H1 (cell line): ENCODE data around the gene GATA5. TPM values are rescaled to one million over a fixed set of nuclear protein-coding genes. Genes with fewer than 3 reads are reported as not detected.

Source experiments
- CTCF ChIA-PET: fragments of 300-600 bp; sonication (Branson Sonifier 250); formaldehyde crosslinking; loops from one replicate; lab custom pipeline; 2021; ENCODE audit not compliant: partially characterized antibody; lab: Charles Lee
- POLR2A ChIA-PET: fragments of 300-600 bp; sonication (Branson Sonifier 250); formaldehyde crosslinking; loops from one replicate; lab custom pipeline; 2021; ENCODE audit warnings: inconsistent platforms; ENCODE audit not compliant: partially characterized antibody; lab: Charles Lee
- DNase-seq, 2 experiments: peaks; one replicate each; pipeline versions ENCODE4 v3.0.0 to v3.0.0-alpha.2; 2010 to 2022; ENCODE audit warnings: low spot score in 2 of 2, low read depth in 1 of 2, mixed read lengths in 1 of 2
- FAIRE-seq: peaks from 2 replicates; lab custom pipeline; 2011; peaks lifted over from hg19 to GRCh38; lab: Jason Lieb, UNC
- H2AFZ ChIP-seq: 2 replicates; pipeline ENCODE4 v1.8.1; 2012; ENCODE audit warnings: low read length, inconsistent platforms
- H2AK5ac ChIP-seq: 2 replicates; pipeline ENCODE4 v1.6.1; 2013; ENCODE audit warnings: low read depth, low read length
- H2BK120ac ChIP-seq: replicated peaks from 2 replicates; pipeline ENCODE3; 2013; ENCODE audit warnings: low read depth, low read length, inconsistent platforms
- H2BK12ac ChIP-seq: 2 replicates; pipeline ENCODE4 v1.6.1; 2013; ENCODE audit warnings: low read depth, low read length
- H2BK15ac ChIP-seq: 2 replicates; pipeline ENCODE4 v1.6.1; 2013; ENCODE audit warnings: low read length
- H2BK20ac ChIP-seq: 2 replicates; pipeline ENCODE4 v1.6.1; 2013; ENCODE audit warnings: low read length
- H2BK5ac ChIP-seq: 2 replicates; pipeline ENCODE4 v1.6.1; 2013; ENCODE audit warnings: low read depth, low read length
- H3K14ac ChIP-seq: 2 replicates; pipeline ENCODE4 v1.6.1; 2013; ENCODE audit warnings: inconsistent platforms; ENCODE audit not compliant: insufficient read length
- H3K18ac ChIP-seq: 2 replicates; pipeline ENCODE4 v1.6.1; 2013; ENCODE audit warnings: low read length; ENCODE audit errors: extremely low read depth
- H3K23ac ChIP-seq: 2 replicates; pipeline ENCODE4 v1.6.1; 2013; ENCODE audit warnings: inconsistent platforms; ENCODE audit not compliant: insufficient read length
- H3K23me2 ChIP-seq: 2 replicates; pipeline ENCODE4 v1.6.1; 2013; ENCODE audit warnings: low read depth, low read length
- H3K27ac ChIP-seq: 2 replicates; pipeline ENCODE4 v1.6.1; 2011; ENCODE audit warnings: low read depth, low read length, inconsistent platforms
- H3K27me3 ChIP-seq, 4 experiments: replicated peaks in 1 of 4; 1 replicate in 1 of 4; 2 replicates in 3 of 4; pipeline versions ENCODE4 v1.6.1 to v1.8.1; 2011 to 2013; ENCODE audit warnings: low read length in 3 of 4, mild to moderate bottlenecking in 3 of 4, inconsistent platforms in 2 of 4, mixed read lengths in 2 of 4, moderate library complexity in 1 of 4; ENCODE audit not compliant: control insufficient read depth in 3 of 4, insufficient read depth in 3 of 4; ENCODE audit errors: extremely low read depth in 1 of 4
- H3K36me3 ChIP-seq, 4 experiments: 2 replicates each; pipeline versions ENCODE4 v1.6.1 to v1.8.1; 2011 to 2013; ENCODE audit warnings: mild to moderate bottlenecking in 4 of 4, low read length in 3 of 4, moderate library complexity in 2 of 4, control low read depth in 1 of 4, inconsistent platforms in 1 of 4; ENCODE audit not compliant: insufficient read depth in 4 of 4, control insufficient read depth in 2 of 4
- H3K4ac ChIP-seq: replicated peaks from 2 replicates; pipeline ENCODE3; 2013; ENCODE audit warnings: low read length, low read depth, mixed read lengths, inconsistent platforms; ENCODE audit not compliant: insufficient read length
- H3K4me1 ChIP-seq, 4 experiments: replicated peaks in 1 of 4; 1 replicate in 1 of 4; 2 replicates in 3 of 4; pipeline versions ENCODE4 v1.6.1 to v1.8.1; 2011 to 2013; ENCODE audit warnings: low read length in 3 of 4, inconsistent platforms in 2 of 4, mixed read lengths in 1 of 4; ENCODE audit not compliant: insufficient read depth in 4 of 4, control insufficient read depth in 3 of 4
- H3K4me2 ChIP-seq, 2 experiments: 2 replicates each; pipeline versions ENCODE4 v1.6.1 to v1.8.1; 2011 to 2013; ENCODE audit warnings: low read depth in 2 of 2, low read length in 2 of 2, control low read depth in 1 of 2, inconsistent platforms in 1 of 2, mild to moderate bottlenecking in 1 of 2; ENCODE audit not compliant: insufficient read depth in 1 of 2
- H3K4me3 ChIP-seq, 4 experiments: fragments of 200-600, 300-600 bp in 1 of 4; sonication (generic), shearing (Covaris generic), sonication (Bioruptor Twin) in 1 of 4; 2 replicates each; pipeline versions ENCODE4 v1.5.1 to v1.8.1; 2011 to 2016; ENCODE audit warnings: low read length in 4 of 4, low read depth in 3 of 4, control low read depth in 2 of 4, inconsistent platforms in 2 of 4, mild to moderate bottlenecking in 2 of 4, mixed read lengths in 1 of 4, moderate library complexity in 1 of 4; ENCODE audit not compliant: insufficient read depth in 2 of 4; ENCODE audit errors: extremely low read depth in 1 of 4
- H3K56ac ChIP-seq: replicated peaks from 2 replicates; pipeline ENCODE3; 2013; ENCODE audit warnings: low read depth, mild to moderate bottlenecking, mixed read lengths, low read length, inconsistent platforms; ENCODE audit not compliant: insufficient read length
- H3K79me1 ChIP-seq: 2 replicates; pipeline ENCODE4 v1.6.1; 2013; ENCODE audit warnings: low read depth, low read length, control low read depth
- H3K79me2 ChIP-seq, 2 experiments: 2 replicates each; pipeline versions ENCODE4 v1.6.1 to v1.8.1; 2012 to 2013; ENCODE audit warnings: low read length in 2 of 2, mild to moderate bottlenecking in 2 of 2, inconsistent platforms in 1 of 2; ENCODE audit not compliant: insufficient read depth in 2 of 2, control insufficient read depth in 1 of 2
- H3K9ac ChIP-seq, 4 experiments: replicated peaks in 1 of 4; 1 replicate in 1 of 4; 2 replicates in 3 of 4; pipeline versions ENCODE4 v1.6.1 to v1.8.1; 2011 to 2013; ENCODE audit warnings: low read depth in 3 of 4, low read length in 3 of 4, control low read depth in 2 of 4, mild to moderate bottlenecking in 2 of 4, moderate library complexity in 2 of 4, inconsistent platforms in 1 of 4; ENCODE audit errors: extremely low read depth in 1 of 4
- H3K9me3 ChIP-seq, 2 experiments: 2 replicates each; pipeline versions ENCODE4 v1.6.1 to v1.8.1; 2012 to 2013; ENCODE audit warnings: mild to moderate bottlenecking in 2 of 2, moderate library complexity in 2 of 2, control low read depth in 1 of 2, inconsistent platforms in 1 of 2, low read depth in 1 of 2, low read length in 1 of 2, mixed read lengths in 1 of 2; ENCODE audit not compliant: insufficient read depth in 2 of 2
- H4K20me1 ChIP-seq, 2 experiments: replicated peaks in 1 of 2; 2 replicates each; pipeline versions ENCODE3 to v1.8.1; 2011 to 2013; ENCODE audit warnings: inconsistent platforms in 2 of 2, low read length in 2 of 2, mild to moderate bottlenecking in 1 of 2; ENCODE audit not compliant: insufficient read depth in 2 of 2, control insufficient read depth in 1 of 2
- H4K5ac ChIP-seq: 2 replicates; pipeline ENCODE4 v1.6.1; 2013; ENCODE audit warnings: low read length, low read depth, mixed read lengths, inconsistent platforms; ENCODE audit not compliant: insufficient read length
- H4K8ac ChIP-seq: 2 replicates; pipeline ENCODE4 v1.8.0; 2013; ENCODE audit warnings: mild to moderate bottlenecking, moderate library complexity, low read length, inconsistent platforms; ENCODE audit not compliant: insufficient read depth; ENCODE audit errors: extremely low read depth
- H4K91ac ChIP-seq: replicated peaks from 2 replicates; pipeline ENCODE3; 2013; ENCODE audit warnings: low read length, mixed read lengths, inconsistent platforms; ENCODE audit not compliant: insufficient read length
- EZH2 ChIP-seq: fragments of 200-600 bp; sonication (generic); IDR thresholded peaks from 2 replicates; pipeline ENCODE4 v1.7.1; 2012; ENCODE audit warnings: low read depth, mild to moderate bottlenecking, moderate library complexity, low read length, inconsistent platforms; ENCODE audit not compliant: severe bottlenecking
- GABPA ChIP-seq: IDR thresholded peaks from 2 replicates; pipeline ENCODE4 v1.6.1; 2011; ENCODE audit warnings: mild to moderate bottlenecking, low read length, moderate library complexity, borderline replicate concordance; ENCODE audit not compliant: insufficient read depth
- RAD21 ChIP-seq, 2 experiments: IDR thresholded peaks in 1 of 2; conservative IDR thresholded peaks in 1 of 2; 2 replicates each; pipeline ENCODE4 v1.6.1; 2011; ENCODE audit warnings: low read depth in 2 of 2, low read length in 2 of 2, improper control_type of control experiment in 1 of 2, inconsistent platforms in 1 of 2, mild to moderate bottlenecking in 1 of 2, moderate library complexity in 1 of 2
- WGBS, 2 experiments: shearing (Covaris generic) in 1 of 2; methylation state at CpG; one replicate each; pipeline versions ENCODE4 v1.1.6 to v1.1.7; 2013 to 2015; ENCODE audit warnings: low lambda C conversion rate in 2 of 2, mixed read lengths in 2 of 2, inconsistent platforms in 1 of 2, low coverage in 1 of 2, missing lambda C conversion rate in 1 of 2; ENCODE audit not compliant: insufficient replicate concordance in 2 of 2, insufficient coverage in 1 of 2, insufficient read length in 1 of 2; ENCODE audit errors: extremely low coverage in 1 of 2, missing lambda C conversion rate in 1 of 2; 5-methylcytosine and 5-hydroxymethylcytosine counted together
- polyA plus RNA-seq, 7 experiments: library from polyadenylated mRNA; depleted of rRNA in 3 of 7; stranded (reverse) in 5 of 7; unstranded in 2 of 7; fragments of >200 nt in 5 of 7; fragments of 200-250 nt in 2 of 7; gene quantifications; 1 replicate in 5 of 7; 2 replicates in 1 of 7; 4 replicates in 1 of 7; pipeline versions ENCODE4 v1.2.1 to v1.2.3, GENCODE V29; 2011 to 2013; ENCODE audit warnings: missing spikeins in 2 of 7, mixed read lengths in 2 of 7
- total RNA-seq: library from RNA; stranded (reverse); fragmentation: NEBNext Ultra II Directional; extraction: Animal tissue kit (Norgen Biotek cat#: 25700); gene quantifications from 2 replicates; pipeline ENCODE4 v1.2.1, GENCODE V29; 2021
- TF ChIP-seq, protein P1 (sequence below), 3 experiments: IDR thresholded peaks; 1 replicate in 2 of 3; 2 replicates in 1 of 3; pipeline versions ENCODE4 v1.5.1 to v1.6.1; 2011; ENCODE audit warnings: low read length in 3 of 3, mild to moderate bottlenecking in 3 of 3, inconsistent platforms in 2 of 3, low read depth in 1 of 3, moderate library complexity in 1 of 3; ENCODE audit not compliant: insufficient read depth in 1 of 3; ENCODE audit errors: control extremely low read depth in 1 of 3

GATA5 gene
- total and polyA plus RNA-seq, 2 of the 8 experiments (the other 6 are each of a cell fraction or from before 2014, with no cell fraction given): 0.08 to 0.11 TPM

DNA sequence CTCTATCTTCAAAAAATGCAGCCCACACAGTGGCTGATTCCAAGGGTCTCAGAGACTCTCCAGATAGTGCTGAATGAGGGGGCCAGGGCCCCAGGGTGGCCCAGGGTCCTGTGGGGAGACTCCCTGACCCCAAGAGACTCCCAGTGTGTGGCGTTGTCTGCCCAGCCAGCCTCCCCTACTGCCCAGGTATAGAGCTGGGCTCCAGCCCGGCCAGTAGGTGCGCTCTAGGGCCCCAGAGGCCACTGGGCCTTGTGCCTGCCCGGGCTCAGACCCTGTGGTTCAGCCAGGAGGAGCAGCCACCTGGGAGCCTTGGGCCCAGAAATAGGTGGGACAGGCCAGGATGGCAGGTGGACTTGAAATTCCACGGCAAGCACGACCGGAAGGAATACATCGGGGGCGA lies 30.3 kb upstream of the GATA5 start:
- H4K5ac ChIP-seq: no peak overlapping the region
- POLR2A ChIA-PET: interaction anchor here (1.0 kb wide), 1 partner anchor 13 kb away, joined by 3 read pairs; no protein-coding TSS in a partner anchor
- no peak overlapping the region for H2BK12ac ChIP-seq
- H2AFZ ChIP-seq: no peak overlapping the region
- H3K4me2 ChIP-seq: no peak overlapping the region
- H4K8ac ChIP-seq: no peak overlapping the region
- no peaks in the 10 kb centered on the region for H3K79me1 ChIP-seq
- no peak overlapping the region for H4K91ac ChIP-seq
- H3K23me2 ChIP-seq: peaks cover 6% of the 10 kb centered on the region; the same call in 1 of the 2 replicates
- no peak for FAIRE-seq
- H4K20me1 ChIP-seq: peaks cover 0 to 3% of the 10 kb centered on the region in 2 experiments
- H2BK15ac ChIP-seq: no peak overlapping the region
- no peak overlapping the region for H3K56ac ChIP-seq
- no peak overlapping the region for H2BK5ac ChIP-seq
- H3K14ac ChIP-seq: no peak overlapping the region
- H2BK20ac ChIP-seq: no peak overlapping the region
- DNase-seq: no peak
- no peak overlapping the region for H3K4ac ChIP-seq
- no peak overlapping the region for H3K27ac ChIP-seq
- CTCF ChIA-PET: interaction anchor here (0.6 to 1.8 kb wide), 16 partner anchors 10 to 123 kb away, joined by 3 to 9 read pairs (median 4); no protein-coding TSS in a partner anchor
- H3K27me3 ChIP-seq: no peaks in the 10 kb centered on the region
- H3K23ac ChIP-seq: no peak overlapping the region
- H3K9ac ChIP-seq: no peak overlapping the region
- TF ChIP-seq, protein P1, sequence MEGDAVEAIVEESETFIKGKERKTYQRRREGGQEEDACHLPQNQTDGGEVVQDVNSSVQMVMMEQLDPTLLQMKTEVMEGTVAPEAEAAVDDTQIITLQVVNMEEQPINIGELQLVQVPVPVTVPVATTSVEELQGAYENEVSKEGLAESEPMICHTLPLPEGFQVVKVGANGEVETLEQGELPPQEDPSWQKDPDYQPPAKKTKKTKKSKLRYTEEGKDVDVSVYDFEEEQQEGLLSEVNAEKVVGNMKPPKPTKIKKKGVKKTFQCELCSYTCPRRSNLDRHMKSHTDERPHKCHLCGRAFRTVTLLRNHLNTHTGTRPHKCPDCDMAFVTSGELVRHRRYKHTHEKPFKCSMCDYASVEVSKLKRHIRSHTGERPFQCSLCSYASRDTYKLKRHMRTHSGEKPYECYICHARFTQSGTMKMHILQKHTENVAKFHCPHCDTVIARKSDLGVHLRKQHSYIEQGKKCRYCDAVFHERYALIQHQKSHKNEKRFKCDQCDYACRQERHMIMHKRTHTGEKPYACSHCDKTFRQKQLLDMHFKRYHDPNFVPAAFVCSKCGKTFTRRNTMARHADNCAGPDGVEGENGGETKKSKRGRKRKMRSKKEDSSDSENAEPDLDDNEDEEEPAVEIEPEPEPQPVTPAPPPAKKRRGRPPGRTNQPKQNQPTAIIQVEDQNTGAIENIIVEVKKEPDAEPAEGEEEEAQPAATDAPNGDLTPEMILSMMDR (IDR thresholded peaks at IDR 0.05; ENCODE audit: control extremely low read depth in 1 of 3, insufficient read depth in 1 of 3, low read depth in 1 of 3, low read length in 3 of 3): peak in 2 of 3 experiments; percentile 20 to 38; a peak in 3 of 4 replicates
- peak; percentile 25 to 40; a peak in 3 of 4 replicates for TF ChIP-seq RAD21 (IDR thresholded peaks at IDR 0.05 in 1 of 2, conservative IDR thresholded peaks at IDR 0.05 in 1 of 2; ENCODE audit: low read depth in 2 of 2, low read length in 2 of 2)
- TF ChIP-seq GABPA: peak; percentile 33; the same call in 1 of the 2 replicates
- no peak for TF ChIP-seq EZH2
- no peak overlapping the region for H3K18ac ChIP-seq
- no peaks in the 10 kb centered on the region for H3K9me3 ChIP-seq
- no peak overlapping the region for H2BK120ac ChIP-seq
- no peak overlapping the region for H2AK5ac ChIP-seq
- no peaks in the 10 kb centered on the region; a peak in 1 of 7 replicates for H3K4me1 ChIP-seq
- no peaks in the 10 kb centered on the region for H3K79me2 ChIP-seq
- 85% methylated on average over 8 of the region's 9 CpGs; no CpG with 5 or more reads in 1 of the 2 experiments for WGBS, 2 experiments
- no peaks in the 10 kb centered on the region for H3K36me3 ChIP-seq
- H3K4me3 ChIP-seq: no peak overlapping the region
